HG03469 (cell line): ENCODE data around the gene GPC3.

Experiments
- ATAC-seq: cut with Tn5 transposase; IDR thresholded peaks from one replicate; pipeline ENCODE4 v1.9.1; 2021; ENCODE audit warnings: mild to moderate bottlenecking, moderate library complexity, moderate number of reproducible peaks; ENCODE audit not compliant: unreplicated experiment

The GPC3 gene

DNA sequence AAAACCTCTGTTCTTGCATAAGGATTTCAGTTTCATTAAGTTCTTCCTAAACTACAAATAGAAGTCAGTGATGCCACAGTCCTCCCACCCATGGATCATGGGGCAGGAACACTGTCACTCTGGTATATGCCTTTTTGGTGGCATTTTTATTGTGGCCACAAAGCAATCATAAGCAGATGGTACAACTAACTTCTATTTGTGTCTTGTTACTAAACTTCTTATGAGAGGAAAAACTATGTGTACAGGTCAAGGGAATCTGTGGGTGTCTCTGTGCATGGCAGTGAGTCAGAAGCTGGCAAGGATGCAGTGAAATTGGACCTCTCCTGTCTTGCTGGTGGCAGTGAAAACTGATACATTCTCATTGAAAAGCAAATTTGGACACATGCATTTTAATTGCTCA is 325.1 kb downstream of the GPC3 start:
- ATAC-seq, result no peak

DNA sequence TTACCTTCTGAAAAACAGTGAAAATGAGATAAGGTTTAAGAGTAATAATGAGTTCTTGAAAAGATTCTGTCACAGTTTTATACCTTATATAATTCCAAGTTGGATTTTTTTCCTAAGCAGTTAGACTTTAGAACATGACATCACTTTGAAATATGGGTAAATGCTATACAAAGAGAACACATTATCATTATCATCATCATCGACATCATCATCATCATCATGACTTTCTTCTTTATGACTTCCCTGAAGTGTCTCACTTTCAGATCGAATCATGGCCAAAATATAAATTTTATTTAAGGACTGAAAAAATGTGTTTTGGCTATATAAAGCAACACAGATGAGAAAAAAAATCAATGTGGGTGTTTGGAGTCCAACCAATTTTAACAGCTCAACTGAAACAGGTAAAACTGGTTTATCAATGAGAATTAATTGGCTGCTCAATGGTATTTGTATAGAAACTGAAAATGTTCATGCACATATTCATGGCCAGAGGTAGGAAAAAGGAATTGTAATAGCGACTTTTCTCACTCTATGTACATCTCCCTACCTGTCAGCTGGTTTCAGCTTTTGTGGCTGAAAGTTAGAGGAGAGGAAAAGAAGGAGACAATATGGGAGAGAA is 327.0 kb downstream of the GPC3 start:
- no peak for ATAC-seq

DNA sequence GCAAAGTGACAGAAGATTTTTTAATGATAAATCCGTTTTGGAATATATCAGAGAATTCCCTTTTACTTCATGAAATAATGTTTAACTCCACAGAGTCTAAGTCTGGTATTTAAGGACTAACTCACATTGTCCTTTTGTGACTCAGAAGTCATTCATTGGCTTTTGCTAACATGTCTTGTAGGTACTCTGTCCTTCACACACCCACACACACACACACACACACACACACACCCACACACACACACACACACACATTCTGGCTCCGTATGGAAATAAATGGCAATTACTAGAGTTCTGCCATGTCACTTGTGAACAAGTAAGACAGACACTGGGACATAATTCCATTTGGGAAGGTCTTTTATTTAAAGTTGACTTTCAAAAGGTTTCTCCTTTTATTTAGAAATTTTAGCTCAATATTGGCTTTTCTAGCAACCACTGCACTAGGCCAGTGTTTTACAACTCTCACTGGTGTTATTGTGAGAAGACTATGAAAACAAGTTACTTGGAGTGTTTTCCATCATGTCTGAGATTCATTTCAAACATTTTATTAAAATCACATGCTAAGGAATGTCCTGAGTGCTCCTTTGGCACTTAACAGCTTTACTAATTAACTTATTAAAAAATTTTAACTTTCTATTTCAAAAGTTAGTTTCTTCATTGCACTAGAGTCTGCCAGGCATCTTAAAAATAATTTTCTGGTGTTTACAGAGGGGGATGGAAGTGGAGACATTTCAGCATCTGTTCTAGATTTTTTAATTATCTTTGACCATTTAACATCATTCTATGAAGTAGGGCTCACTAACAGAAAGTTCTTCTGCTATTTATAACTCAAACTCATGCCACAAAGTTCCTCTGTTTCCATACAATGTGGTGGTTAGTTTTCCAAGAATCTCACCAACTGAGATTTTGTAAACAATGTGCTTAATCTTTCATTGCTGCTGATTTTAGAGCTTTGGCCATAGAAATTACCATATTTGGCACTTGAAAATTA is 329.8 kb downstream of the GPC3 start:
- no peak for ATAC-seq

DNA sequence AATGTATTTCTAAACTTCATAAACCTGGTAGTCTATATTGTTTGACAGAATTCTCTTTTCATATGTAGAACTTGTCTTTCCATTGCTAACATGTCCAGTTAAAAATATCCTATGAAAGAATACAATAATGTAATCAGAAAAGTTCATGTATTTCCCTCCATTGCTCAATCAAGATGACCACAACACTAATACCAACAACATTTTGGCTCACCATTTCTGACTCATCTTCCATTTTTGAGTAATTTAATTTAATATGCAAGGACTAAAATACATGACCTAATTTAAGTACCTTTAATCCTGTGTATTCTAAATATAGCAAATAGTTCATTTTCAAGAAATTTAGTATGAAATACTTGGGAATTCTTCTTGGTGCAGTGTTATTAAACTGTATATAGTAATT is 330.6 kb downstream of the GPC3 start:
- ATAC-seq, result no peak

DNA sequence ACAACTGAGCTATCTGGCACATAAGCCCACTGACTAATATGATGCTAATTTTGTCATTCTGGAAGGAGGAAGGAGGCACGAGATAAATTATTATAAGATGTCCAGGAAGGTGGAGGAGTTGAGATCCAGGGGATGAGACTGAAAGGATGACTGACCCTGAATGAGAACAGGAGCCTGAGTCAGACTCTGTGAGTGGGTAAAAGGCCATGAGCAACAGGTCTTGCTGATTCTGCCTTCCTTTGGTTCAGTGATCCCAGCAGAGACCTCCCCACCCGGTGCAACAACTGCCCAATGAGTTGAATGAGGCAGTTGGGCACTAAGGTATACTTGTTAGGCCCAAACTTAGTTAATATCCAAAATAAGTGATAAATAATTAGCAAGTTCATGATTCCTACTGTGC is 332.0 kb downstream of the GPC3 start:
- ATAC-seq, result no peak

DNA sequence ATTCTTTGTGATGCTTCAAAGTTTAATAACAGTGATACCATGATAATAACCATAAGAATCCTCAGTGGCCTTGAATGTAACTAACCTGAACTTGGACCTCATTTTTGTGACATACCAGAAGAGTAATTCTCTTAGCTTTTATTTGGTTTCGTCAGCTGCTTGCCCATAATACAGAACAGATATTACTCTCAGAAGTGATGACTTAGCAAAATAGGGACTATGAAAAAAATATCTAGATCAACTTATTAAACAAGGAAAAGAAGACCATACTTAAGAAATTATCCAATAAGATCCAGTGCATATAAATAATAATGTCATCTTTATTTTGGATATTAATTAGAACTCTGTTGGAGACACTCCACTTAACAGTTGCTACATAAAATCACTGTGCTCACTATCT is 333.2 kb downstream of the GPC3 start:
- no peak for ATAC-seq

DNA sequence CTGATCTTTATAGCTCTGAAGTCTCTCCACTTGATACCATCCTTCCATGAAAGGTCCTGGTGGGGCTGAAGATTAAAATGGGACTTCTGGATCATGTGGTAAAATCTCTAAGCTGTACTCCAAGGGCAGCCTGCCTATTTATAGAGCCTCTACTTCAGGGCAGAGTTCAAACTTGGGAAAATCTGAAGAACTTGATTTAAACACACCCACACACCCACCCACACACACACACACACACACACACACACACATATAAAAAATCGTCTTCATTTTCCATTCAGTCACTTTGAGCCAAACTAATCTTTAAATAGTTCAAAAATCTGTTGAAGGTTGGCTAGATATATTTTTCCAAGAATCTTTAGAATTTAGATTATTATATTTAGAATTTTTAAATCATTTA is 335.2 kb downstream of the GPC3 start:
- ATAC-seq, result no peak

DNA sequence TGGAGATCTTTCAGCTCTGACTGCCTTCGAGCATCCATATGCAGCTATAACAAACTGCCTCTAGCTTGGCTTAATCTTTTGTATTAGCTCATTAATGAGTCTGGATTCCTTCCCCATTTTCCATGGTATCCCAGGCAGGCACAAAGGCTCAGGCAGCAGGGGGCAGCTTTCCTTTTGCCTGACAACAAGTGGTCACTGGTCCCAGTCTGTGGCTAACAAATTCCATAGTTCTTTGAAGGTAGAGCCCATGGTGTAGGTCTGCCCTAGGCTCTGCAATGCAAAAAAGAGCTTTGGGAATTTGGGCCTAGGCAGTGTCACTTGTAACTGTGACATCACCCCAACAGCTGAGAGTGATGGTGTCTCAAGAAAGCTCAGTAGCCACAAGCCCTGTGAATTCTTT is 335.7 kb downstream of the GPC3 start:
- ATAC-seq, result no peak

DNA sequence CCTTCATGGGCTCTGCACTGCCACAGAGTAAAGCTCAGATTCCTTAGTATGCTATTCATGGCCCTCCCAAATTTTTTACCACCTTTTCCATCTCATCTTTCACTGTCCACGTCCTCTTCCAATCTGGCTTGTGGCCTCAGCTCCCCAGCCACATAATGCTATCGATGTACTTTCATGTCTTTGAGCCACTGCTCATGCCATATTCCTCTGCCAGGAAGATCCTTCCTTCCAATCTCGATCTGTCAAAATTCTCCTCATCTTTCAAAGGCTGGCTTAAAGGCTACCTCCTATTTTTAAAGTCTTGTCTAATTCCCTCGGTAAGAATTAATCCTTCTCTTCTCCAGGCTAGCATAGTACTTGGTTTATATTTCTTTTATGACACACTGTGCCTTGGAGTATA is 336.8 kb downstream of the GPC3 start:
- ATAC-seq, result no peak

DNA sequence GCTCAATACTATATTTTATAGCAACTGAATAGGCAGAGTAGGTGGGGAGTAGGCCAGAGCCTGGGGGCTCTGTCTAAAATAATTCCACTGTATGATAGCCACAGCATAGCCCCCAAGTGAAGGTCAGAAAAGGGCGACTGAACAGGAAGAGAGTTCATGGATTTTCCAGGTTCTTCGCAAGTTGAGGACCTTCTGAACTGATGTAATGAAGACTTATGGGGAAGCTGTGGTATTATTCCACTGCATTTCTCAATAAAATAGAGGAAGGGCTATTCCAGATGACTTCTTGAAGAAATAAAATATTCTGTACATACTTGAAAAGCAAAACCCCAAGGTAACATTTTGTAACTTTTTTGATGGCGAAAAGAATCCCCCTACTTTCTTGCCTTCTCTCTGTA is 338.7 kb downstream of the GPC3 start:
- no peak for ATAC-seq

DNA sequence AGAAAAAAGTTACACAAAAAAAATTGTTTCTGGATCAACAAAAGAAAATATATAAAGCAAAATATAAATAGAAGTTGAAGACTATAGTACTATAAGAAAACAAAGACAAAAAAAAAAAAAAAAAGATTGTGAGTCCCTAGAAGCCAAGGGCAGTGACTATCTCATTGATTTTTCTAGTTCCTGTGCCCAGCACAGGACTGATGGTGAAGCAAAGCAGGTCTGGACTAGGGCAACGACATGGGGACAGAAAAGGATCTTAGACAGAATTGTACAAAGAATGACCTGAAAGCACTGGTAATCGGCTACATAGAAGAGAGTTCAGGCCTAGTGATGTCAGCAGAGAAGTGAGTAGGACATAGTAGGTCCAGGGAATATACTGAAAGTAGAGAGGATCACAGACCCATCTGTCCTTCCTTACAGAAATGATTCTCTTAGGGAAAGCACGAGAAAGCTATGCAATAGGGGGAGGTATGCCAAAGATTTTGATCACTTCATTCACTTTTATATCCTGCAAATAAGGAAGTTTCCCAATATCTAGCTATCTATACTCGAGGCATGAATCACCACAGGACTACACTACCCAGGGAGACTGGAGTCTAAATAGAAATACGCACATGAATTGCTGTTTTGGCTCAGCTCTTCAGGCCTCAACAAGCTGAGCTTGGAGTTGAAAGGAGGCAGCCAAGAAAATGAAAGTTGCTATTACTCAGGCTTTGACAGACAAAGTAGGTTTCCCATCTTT is 339.2 kb downstream of the GPC3 start:
- no peak for ATAC-seq

DNA sequence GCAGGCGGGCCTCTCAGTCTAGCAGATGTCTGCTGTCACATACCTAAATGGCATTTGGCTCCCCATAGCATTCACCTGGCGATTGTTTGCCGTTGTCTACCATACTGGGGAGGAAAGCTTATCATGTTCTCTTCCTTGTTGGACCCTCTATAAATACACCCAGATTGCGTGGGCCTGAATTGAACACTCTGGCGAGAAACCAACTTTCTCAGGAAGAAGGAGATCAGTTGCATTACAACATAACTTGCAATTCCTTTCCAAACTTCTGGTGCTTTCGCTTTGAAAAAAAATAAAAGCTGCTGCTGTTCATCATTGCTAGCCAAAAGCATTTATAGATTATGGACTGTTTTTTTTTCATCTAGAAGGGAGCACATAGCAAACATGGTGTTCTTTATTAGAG is 340.1 kb downstream of the GPC3 start:
- no peak for ATAC-seq

DNA sequence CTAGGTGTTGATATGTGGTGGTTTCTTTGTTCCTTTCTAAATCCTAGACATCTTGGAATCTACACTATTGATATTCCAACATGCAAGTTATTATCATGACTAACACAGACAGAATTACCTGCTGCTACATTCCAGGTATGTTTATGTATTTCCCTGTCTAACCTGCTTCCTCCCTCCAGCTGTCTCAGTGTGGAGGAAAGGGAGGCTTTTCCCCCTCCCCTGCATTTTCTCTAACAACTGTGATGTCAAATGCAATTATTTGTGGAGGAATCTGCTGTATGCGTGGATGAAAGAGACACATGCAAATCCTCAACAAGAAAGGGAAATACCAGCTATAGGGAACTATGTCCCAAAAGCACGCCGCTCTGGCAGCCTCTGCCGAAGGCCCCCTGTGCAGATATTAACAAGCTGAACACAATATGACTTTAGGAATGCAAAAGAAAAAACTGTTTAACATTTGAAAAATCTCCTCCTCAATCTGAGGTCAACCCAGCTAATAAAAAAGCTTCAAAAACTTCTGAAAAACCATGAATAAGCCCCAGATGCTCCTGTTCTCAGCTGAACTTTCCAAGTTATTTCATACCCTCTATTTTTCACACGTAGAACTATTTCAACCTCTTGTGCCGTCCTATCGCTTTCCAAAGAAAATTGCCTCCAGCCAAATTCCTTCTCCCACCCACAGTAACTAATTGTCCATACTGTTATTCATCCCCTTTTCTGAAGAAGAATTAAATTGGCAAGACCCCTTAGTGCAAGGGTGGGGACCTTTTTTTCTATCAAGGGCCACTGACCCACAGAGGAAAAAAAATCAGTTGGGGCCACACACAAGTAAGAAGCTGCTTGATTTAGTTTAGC is 345.0 kb downstream of the GPC3 start:
- no peak for ATAC-seq

DNA sequence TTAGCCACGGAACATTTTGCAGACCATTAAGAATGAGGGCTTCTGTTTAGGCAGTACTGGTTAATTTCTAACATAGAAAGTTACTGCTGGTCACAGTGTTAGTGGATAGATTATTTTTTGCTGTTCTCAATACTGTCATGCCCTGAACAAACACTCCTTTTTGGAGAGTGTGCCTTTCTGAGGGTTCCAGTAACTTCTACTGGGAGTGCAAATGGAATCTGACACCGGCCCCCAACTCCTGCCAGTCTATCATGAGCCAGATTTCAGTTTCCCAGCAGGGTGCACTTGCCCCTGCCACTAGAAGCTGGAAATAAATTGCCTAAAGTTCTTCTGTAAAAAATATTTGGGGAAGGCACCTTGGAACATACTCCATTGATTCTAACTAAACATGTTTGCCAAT is 345.7 kb downstream of the GPC3 start:
- no peak for ATAC-seq

DNA sequence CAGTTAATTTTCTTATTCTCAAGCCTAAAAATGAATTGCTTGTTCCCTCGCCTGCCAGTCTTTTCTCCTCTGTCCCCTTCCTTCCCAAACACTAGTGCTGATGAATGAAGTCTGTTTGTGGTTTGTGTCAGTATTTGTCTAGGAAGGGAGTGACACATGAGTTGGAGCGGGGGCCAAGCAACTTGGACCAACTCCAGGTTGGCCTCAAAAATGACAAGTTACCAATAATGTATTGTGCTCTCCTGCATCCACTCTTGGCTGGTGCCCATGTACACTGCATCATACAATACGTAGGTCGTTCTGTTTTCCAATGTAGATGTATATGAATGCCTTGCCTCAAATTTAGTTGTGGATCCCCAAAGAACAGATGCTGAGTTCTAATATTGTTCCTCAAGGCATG is 347.1 kb downstream of the GPC3 start:
- no peak for ATAC-seq

DNA sequence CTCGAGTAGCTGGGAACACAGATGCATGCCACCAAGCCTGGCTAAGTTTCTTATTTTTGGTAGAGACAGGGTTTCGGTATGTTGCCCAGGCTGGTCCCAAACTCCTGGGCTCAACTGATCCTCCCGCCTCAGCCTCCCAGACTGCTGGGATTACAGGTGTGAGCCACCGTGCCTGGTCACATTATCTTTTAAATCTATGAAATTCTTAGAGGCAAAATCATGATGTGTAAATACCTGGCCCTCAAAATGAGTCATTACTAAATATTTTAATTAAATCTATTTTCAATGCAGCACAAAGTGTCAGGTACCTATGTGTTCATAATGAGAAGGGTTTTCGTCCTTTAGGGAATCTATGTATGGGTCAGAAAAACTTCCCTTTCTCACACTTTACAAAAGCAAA is 347.6 kb downstream of the GPC3 start:
- no peak for ATAC-seq

DNA sequence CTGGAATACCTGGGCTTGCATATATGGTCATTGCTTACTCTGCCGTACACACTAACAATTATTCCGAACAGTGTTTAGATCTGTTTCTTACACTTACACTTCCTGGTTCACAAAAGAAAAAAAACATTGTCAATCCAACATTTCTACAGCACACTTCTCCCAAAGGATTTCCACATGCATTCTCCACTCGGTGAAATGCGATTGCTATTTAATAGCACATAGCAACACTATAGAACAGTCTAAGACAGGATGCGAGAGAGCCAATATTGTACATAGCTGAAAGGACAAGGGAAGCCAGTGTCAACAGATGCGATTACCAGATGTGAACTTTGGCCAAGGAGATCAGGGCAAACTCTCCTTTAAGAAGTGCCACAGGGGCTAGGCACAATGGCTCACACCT is 349.4 kb downstream of the GPC3 start:
- no peak for ATAC-seq

DNA sequence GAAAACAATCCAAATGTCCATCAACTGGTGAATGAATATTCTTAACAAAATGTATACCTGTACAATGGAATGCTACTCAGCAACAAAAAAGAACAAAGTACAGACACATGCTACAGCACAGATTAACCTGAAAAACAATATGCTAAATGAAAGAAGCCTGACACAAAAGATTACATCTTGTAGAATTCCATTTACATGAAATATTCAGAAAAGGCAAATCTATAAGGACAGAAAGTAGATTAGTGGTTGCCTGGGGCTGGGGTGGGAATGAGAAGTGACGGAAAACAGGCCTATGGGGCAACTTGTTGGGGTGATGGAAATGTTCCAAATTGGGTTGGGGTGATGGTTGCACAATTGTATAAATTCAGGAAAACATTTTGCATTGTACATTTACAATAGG is 351.0 kb downstream of the GPC3 start:
- ATAC-seq, result no peak

DNA sequence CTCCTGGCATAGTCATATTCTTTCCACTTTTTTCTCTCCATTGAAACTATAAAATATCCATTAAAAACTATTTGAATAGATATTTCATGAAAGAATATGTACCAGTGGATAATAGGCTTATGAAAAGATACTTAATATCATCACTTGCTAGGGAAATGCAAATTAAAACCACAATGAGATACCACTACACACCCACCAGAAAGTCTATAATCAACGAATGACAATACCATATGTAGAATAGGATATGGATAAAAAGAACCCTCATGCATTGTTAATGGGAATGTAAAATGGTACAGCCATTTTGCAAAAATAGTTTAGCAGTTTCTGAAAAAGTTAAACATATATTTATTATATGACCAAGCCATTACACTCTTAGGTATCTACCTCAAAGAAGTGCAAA is 351.4 kb downstream of the GPC3 start:
- no peak for ATAC-seq

DNA sequence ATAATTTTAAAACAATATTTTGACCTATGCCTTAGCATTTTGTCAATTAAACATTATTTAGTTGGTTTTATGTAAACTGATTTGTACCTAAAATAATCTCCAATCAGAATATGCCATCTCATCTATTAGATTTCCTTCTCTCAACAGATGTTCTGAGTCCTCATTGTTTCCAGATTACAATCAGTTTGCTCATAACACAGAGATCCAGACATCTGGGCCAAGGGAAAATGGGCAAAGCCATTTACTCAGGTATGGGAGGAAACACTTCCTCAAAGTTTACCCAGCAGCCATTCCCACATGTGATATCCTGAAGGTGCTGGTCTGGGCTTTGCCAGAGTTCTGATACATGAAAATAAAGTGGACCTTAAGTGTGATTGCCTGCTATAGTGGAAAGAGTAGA is 352.2 kb downstream of the GPC3 start:
- no peak for ATAC-seq

DNA sequence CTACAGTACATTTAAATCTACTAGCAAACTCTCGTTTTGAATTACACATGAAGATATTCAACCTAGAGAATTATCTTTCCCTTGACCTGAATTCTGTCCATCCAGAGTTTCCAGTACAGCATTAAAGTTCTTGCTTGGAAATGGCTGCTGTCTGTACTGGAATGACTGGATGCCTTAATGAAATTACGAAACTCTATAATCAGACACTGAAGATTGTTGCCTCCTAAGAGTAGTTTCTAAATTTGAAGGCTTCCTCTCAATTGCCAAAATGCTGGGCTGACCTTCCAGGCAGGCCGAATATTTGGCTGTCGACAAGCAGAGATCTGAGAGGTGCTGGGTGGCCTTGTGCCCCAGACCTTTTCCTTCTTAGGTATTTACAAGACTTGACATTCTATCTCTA is 355.0 kb downstream of the GPC3 start:
- ATAC-seq, result no peak
